ENCODE measurements around the gene KY.

Gene KY

DNA sequence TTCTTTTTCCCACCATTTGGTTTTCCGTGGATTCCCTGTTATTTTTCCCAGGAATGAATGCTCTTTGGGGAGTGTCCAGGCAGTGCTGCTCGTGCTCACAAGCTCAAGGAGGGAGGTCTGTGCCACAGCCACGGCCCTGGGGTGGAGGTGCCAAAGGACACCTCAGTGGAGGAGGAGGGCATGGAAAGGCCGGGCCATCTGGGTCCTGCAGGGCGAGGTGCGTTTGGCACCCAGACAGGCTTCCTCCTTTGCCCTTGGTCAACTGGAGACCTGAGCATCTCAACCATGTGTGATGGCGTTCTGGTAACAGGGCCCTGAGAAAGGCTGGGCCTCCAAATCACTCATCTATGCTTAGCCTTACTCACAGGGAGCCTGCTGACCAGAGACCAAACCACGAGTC, 25.4 kb downstream of the KY start:
- Histone ChIP-seq H3K23ac (ENCODE audit: low read length in 2 of 2) (no peak overlapping the region), H3K79me1 (replicated peaks; ENCODE audit: low read length, poor library complexity, severe bottlenecking) (no peaks in the 10 kb centered on the region), H2AK5ac (ENCODE audit: low read length, severe bottlenecking) (no peak overlapping the region), H3K14ac (ENCODE audit: low read length in 2 of 2) (no peak overlapping the region), H3K4me2 (ENCODE audit: low read length, poor library complexity, severe bottlenecking) (no peak overlapping the region), H3K27me3 (ENCODE audit: control insufficient read depth in 1 of 2, insufficient read depth in 1 of 2, low read length in 2 of 2) (no peaks in the 10 kb centered on the region), H4K8ac (ENCODE audit: low read length) (no peak overlapping the region), H3K27ac (ENCODE audit: low read length, poor library complexity, severe bottlenecking) (no peak overlapping the region), H3K36me3 (ENCODE audit: control insufficient read depth in 1 of 2, insufficient read depth in 2 of 2, low read depth in 1 of 2, low read length in 2 of 2) (no peaks in the 10 kb centered on the region), H3K9ac (ENCODE audit: low read length) (no peak overlapping the region), H2BK5ac (ENCODE audit: low read depth, low read length, poor library complexity, severe bottlenecking) (no peak overlapping the region), H3K9me3 (ENCODE audit: control insufficient read depth, low read length) (no peaks in the 10 kb centered on the region), H2BK120ac (ENCODE audit: low read depth, low read length) (no peak overlapping the region), H3K4me1 (ENCODE audit: control insufficient read depth, insufficient read depth, low read depth, low read length) (no peaks in the 10 kb centered on the region), H2BK12ac (ENCODE audit: low read length in 2 of 2) (no peak overlapping the region), H2AFZ (ENCODE audit: low read depth, low read length) (no peak overlapping the region), H3K4me3 (ENCODE audit: insufficient read depth in 1 of 2, low read depth in 1 of 2, low read length in 2 of 2) (no peak overlapping the region), H2BK15ac (ENCODE audit: low read depth, poor library complexity, severe bottlenecking) (no peak overlapping the region), H4K91ac (ENCODE audit: low read length) (no peak overlapping the region), H3K4ac (ENCODE audit: low read depth in 1 of 2, low read length in 2 of 2) (no peak overlapping the region), H3K18ac (ENCODE audit: low read depth in 1 of 2, low read length in 2 of 2) (no peak overlapping the region)
- DNase-seq: no peak
- 62% methylated on average over 8 of the region's 8 CpGs for WGBS

DNA sequence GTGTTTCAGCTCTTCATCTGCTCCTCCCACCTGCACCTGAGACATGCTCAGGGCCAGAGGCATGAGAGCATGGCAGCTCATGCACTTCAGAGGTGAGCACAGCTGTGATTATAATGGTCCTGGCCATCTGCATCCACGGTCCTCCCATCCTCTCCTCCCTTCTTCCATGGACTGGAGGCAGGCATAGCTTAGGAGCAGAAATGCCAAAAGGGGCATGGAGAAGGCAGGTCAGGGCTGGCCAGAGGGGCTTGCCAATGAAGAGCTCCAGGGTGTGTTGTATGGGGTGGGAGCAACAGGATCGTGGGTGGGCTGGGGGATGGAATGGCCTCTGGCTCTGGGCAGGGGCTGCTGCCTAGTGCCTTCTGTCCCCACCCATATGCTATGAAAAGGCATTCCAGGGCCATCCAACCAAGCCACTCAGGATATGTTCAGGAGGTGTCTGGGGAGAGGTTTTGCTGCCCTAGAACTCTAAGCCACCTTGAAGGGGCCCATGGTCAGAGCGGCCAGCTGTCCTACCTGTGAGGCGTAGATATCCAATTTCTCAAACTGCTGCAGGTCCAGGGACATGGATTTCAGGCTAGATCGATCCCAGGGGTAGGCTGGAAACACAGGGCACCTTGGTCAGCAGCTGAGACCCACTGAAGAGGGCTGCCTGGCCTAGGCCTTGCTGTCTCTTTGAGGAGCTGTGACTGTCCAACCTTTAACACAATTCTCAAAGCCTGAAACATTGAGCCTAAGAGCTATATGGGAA, 26.1 kb downstream of the KY start:
- H2AFZ ChIP-seq (ENCODE audit: low read depth, low read length): no peak overlapping the region
- no peak for DNase-seq
- H3K9me3 ChIP-seq (ENCODE audit: control insufficient read depth, low read length): no peaks in the 10 kb centered on the region
- H3K79me1 ChIP-seq (replicated peaks; ENCODE audit: low read length, poor library complexity, severe bottlenecking): no peaks in the 10 kb centered on the region
- no peak overlapping the region for H2AK5ac ChIP-seq (ENCODE audit: low read length, severe bottlenecking)
- no peaks in the 10 kb centered on the region for H3K27me3 ChIP-seq (ENCODE audit: control insufficient read depth in 1 of 2, insufficient read depth in 1 of 2, low read length in 2 of 2)
- H2BK15ac ChIP-seq (ENCODE audit: low read depth, poor library complexity, severe bottlenecking): no peak overlapping the region
- WGBS: 55% methylated on average over 4 of the region's 5 CpGs
- no peak overlapping the region for H3K4me2 ChIP-seq (ENCODE audit: low read length, poor library complexity, severe bottlenecking)
- H4K91ac ChIP-seq (ENCODE audit: low read length): no peak overlapping the region
- no peak overlapping the region for H2BK120ac ChIP-seq (ENCODE audit: low read depth, low read length)
- no peaks in the 10 kb centered on the region for H3K4me1 ChIP-seq (ENCODE audit: control insufficient read depth, insufficient read depth, low read depth, low read length)
- H2BK12ac ChIP-seq (ENCODE audit: low read length in 2 of 2): no peak overlapping the region
- H3K27ac ChIP-seq (ENCODE audit: low read length, poor library complexity, severe bottlenecking): no peak overlapping the region
- no peaks in the 10 kb centered on the region for H3K36me3 ChIP-seq (ENCODE audit: control insufficient read depth in 1 of 2, insufficient read depth in 2 of 2, low read depth in 1 of 2, low read length in 2 of 2)
- no peak overlapping the region for H3K23ac ChIP-seq (ENCODE audit: low read length in 2 of 2)
- H3K4me3 ChIP-seq (ENCODE audit: insufficient read depth in 1 of 2, low read depth in 1 of 2, low read length in 2 of 2): no peak overlapping the region
- H2BK5ac ChIP-seq (ENCODE audit: low read depth, low read length, poor library complexity, severe bottlenecking): no peak overlapping the region
- H3K14ac ChIP-seq (ENCODE audit: low read length in 2 of 2): no peak overlapping the region
- no peak overlapping the region for H4K8ac ChIP-seq (ENCODE audit: low read length)
- H3K4ac ChIP-seq (ENCODE audit: low read depth in 1 of 2, low read length in 2 of 2): no peak overlapping the region
- no peak overlapping the region for H3K18ac ChIP-seq (ENCODE audit: low read depth in 1 of 2, low read length in 2 of 2)
- no peak overlapping the region for H3K9ac ChIP-seq (ENCODE audit: low read length)

DNA sequence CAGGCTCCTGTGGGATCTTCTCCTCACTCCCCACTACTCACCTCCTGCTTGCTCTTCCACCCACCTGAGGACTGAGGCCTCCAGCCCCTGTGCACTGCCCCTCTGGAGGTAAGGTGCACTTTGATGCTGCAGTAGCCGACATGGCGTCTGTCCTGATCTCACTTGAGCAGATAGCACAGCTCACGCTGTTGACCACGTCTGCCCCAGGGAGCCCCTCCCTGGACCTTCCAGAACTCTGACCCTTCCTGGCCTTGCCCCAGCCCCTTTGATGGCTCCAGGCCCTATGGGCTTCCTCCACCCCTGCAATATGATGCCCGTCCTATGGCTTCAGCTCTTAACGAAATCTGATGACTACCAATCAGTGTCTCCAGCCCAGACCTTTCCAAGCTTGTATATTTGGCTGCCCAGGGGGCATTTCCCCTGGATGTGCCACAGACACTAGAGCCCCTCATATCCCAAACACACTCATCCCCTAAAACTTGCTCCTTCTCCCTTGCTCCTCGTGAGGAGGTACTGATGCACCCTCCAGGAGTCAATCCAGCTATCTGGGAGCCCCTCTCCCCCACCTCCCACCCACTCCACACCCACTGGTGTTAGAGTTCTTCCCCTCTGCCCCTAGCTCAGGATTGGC, 27.1 kb downstream of the KY start:
- Histone ChIP-seq H3K9ac (ENCODE audit: low read length) (no peak overlapping the region), H2AFZ (ENCODE audit: low read depth, low read length) (no peak overlapping the region), H3K14ac (ENCODE audit: low read length in 2 of 2) (no peak overlapping the region), H3K18ac (ENCODE audit: low read depth in 1 of 2, low read length in 2 of 2) (no peak overlapping the region), H3K36me3 (ENCODE audit: control insufficient read depth in 1 of 2, insufficient read depth in 2 of 2, low read depth in 1 of 2, low read length in 2 of 2) (peaks cover 0 to 4% of the 10 kb centered on the region in 2 experiments), H3K27me3 (ENCODE audit: control insufficient read depth in 1 of 2, insufficient read depth in 1 of 2, low read length in 2 of 2) (no peaks in the 10 kb centered on the region), H3K4me3 (ENCODE audit: insufficient read depth in 1 of 2, low read depth in 1 of 2, low read length in 2 of 2) (no peak overlapping the region), H3K9me3 (ENCODE audit: control insufficient read depth, low read length) (no peaks in the 10 kb centered on the region), H3K4ac (ENCODE audit: low read depth in 1 of 2, low read length in 2 of 2) (no peak overlapping the region), H2BK15ac (ENCODE audit: low read depth, poor library complexity, severe bottlenecking) (no peak overlapping the region), H4K91ac (ENCODE audit: low read length) (no peak overlapping the region), H2BK5ac (ENCODE audit: low read depth, low read length, poor library complexity, severe bottlenecking) (no peak overlapping the region), H3K4me2 (ENCODE audit: low read length, poor library complexity, severe bottlenecking) (no peak overlapping the region), H3K23ac (ENCODE audit: low read length in 2 of 2) (no peak overlapping the region), H2BK12ac (ENCODE audit: low read length in 2 of 2) (no peak overlapping the region), H3K27ac (ENCODE audit: low read length, poor library complexity, severe bottlenecking) (no peak overlapping the region), H2AK5ac (ENCODE audit: low read length, severe bottlenecking) (no peak overlapping the region), H2BK120ac (ENCODE audit: low read depth, low read length) (no peak overlapping the region), H3K79me1 (replicated peaks; ENCODE audit: low read length, poor library complexity, severe bottlenecking) (no peaks in the 10 kb centered on the region), H3K4me1 (ENCODE audit: control insufficient read depth, insufficient read depth, low read depth, low read length) (no peaks in the 10 kb centered on the region), H4K8ac (ENCODE audit: low read length) (no peak overlapping the region)
- DNase-seq: no peak
- 78% methylated on average over 7 of the region's 7 CpGs for WGBS

DNA sequence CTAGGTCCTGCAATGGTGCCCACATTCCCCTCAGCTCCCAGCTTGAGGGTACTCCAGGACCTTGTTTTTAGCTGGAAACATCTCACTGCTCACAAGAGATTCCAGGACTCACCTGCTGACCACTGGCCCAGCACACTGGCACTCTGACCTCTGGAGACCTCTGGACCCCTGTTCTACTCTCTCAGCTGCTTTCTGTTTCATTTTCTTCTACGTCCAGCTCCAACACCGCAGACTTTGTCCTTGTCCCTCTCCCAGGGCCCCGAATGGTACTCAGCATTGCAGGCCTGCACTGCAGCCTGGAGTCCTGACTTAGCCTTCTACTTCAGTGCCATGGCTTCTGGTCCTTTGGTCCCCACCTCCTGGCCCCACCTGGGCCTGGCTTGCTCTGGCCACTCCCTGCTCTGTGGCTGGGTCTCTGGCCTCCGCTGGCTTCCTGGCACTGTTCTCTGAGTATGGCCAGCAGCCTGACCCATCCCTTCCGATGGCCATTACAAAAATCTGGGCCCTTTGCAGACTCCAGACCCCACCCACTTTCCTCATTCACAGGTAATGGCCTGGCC, 27.9 kb downstream of the KY start:
- Histone ChIP-seq H3K79me1 (replicated peaks; ENCODE audit: low read length, poor library complexity, severe bottlenecking) (no peaks in the 10 kb centered on the region), H2BK120ac (ENCODE audit: low read depth, low read length) (no peak overlapping the region), H3K23ac (ENCODE audit: low read length in 2 of 2) (no peak overlapping the region), H2BK12ac (ENCODE audit: low read length in 2 of 2) (no peak overlapping the region), H2BK15ac (ENCODE audit: low read depth, poor library complexity, severe bottlenecking) (no peak overlapping the region), H3K36me3 (ENCODE audit: control insufficient read depth in 1 of 2, insufficient read depth in 2 of 2, low read depth in 1 of 2, low read length in 2 of 2) (peaks cover 0 to 4% of the 10 kb centered on the region in 2 experiments), H3K9ac (ENCODE audit: low read length) (no peak overlapping the region), H2AK5ac (ENCODE audit: low read length, severe bottlenecking) (no peak overlapping the region), H3K14ac (ENCODE audit: low read length in 2 of 2) (no peak overlapping the region), H2BK5ac (ENCODE audit: low read depth, low read length, poor library complexity, severe bottlenecking) (no peak overlapping the region), H3K18ac (ENCODE audit: low read depth in 1 of 2, low read length in 2 of 2) (no peak overlapping the region), H4K8ac (ENCODE audit: low read length) (no peak overlapping the region), H3K9me3 (ENCODE audit: control insufficient read depth, low read length) (no peaks in the 10 kb centered on the region), H3K4me2 (ENCODE audit: low read length, poor library complexity, severe bottlenecking) (no peak overlapping the region), H4K91ac (ENCODE audit: low read length) (no peak overlapping the region), H3K27ac (ENCODE audit: low read length, poor library complexity, severe bottlenecking) (no peak overlapping the region), H3K27me3 (ENCODE audit: control insufficient read depth in 1 of 2, insufficient read depth in 1 of 2, low read length in 2 of 2) (no peaks in the 10 kb centered on the region), H3K4me3 (ENCODE audit: insufficient read depth in 1 of 2, low read depth in 1 of 2, low read length in 2 of 2) (no peak overlapping the region), H3K4ac (ENCODE audit: low read depth in 1 of 2, low read length in 2 of 2) (no peak overlapping the region), H3K4me1 (ENCODE audit: control insufficient read depth, insufficient read depth, low read depth, low read length) (no peaks in the 10 kb centered on the region), H2AFZ (ENCODE audit: low read depth, low read length) (no peak overlapping the region)
- WGBS: 69% methylated on average over 5 of the region's 5 CpGs
- DNase-seq: no peak
